DND-41 (cell line): ENCODE data around the gene ACTL9.
A peak's percentile ranks its signal among the peaks of the same experiment; 100 is the strongest.

ENCODE experiments used
- ATAC-seq: fragments of 200-7000 bp; cut with Tn5 transposase; 3 replicates; pipeline ENCODE4 v1.9.1; 2021; ENCODE audit warnings: low read depth; ENCODE audit not compliant: insufficient read depth
- DNase-seq: peaks from one replicate; pipeline ENCODE4 v3.0.0-alpha.2; 2020
- H2AFZ ChIP-seq: 2 replicates; pipeline ENCODE4 v1.6.0; 2012; ENCODE audit warnings: low read depth, low read length
- H3K27ac ChIP-seq: 2 replicates; pipeline ENCODE4 v1.5.1; 2012; ENCODE audit warnings: low read length, inconsistent platforms
- H3K27me3 ChIP-seq: fragments of 200-600 bp; sonication (generic); 2 replicates; pipeline ENCODE4 v1.6.0; 2012; ENCODE audit warnings: low read length, mild to moderate bottlenecking, inconsistent platforms; ENCODE audit not compliant: insufficient read depth, poor library complexity
- H3K36me3 ChIP-seq: 2 replicates; pipeline ENCODE4 v1.5.1; 2012; ENCODE audit warnings: low read length, inconsistent platforms; ENCODE audit not compliant: insufficient read depth
- H3K4me1 ChIP-seq: 2 replicates; pipeline ENCODE4 v1.5.1; 2012; ENCODE audit warnings: mild to moderate bottlenecking, low read length; ENCODE audit not compliant: insufficient read depth
- H3K4me2 ChIP-seq: 2 replicates; pipeline ENCODE4 v1.6.0; 2012; ENCODE audit warnings: mild to moderate bottlenecking, moderate library complexity, low read length, inconsistent platforms; ENCODE audit not compliant: insufficient read depth
- H3K4me3 ChIP-seq, 2 experiments: fragments of 200-600 bp in 1 of 2; shearing (Covaris generic) in 1 of 2; 2 replicates each; pipeline ENCODE4 v1.5.1; 2012 to 2016; ENCODE audit warnings: inconsistent platforms in 2 of 2, low read length in 2 of 2, mild to moderate bottlenecking in 2 of 2, low read depth in 1 of 2, moderate library complexity in 1 of 2
- H3K79me2 ChIP-seq: 2 replicates; pipeline ENCODE4 v1.6.0; 2012; ENCODE audit warnings: low read length, inconsistent platforms; ENCODE audit not compliant: insufficient read depth
- H3K9ac ChIP-seq: 2 replicates; pipeline ENCODE4 v1.6.0; 2012; ENCODE audit warnings: low read depth, mild to moderate bottlenecking, inconsistent platforms, low read length, moderate library complexity
- H3K9me3 ChIP-seq: 2 replicates; pipeline ENCODE4 v1.5.1; 2012; ENCODE audit warnings: low read length, moderate library complexity, mild to moderate bottlenecking, inconsistent platforms; ENCODE audit not compliant: insufficient read depth, severe bottlenecking
- H4K20me1 ChIP-seq: 2 replicates; pipeline ENCODE4 v1.6.0; 2012; ENCODE audit warnings: low read length; ENCODE audit not compliant: insufficient read depth
- CTCF ChIP-seq: IDR thresholded peaks from 2 replicates; pipeline ENCODE4 v1.5.1; 2012; ENCODE audit warnings: borderline replicate concordance, low read length, moderate library complexity, mild to moderate bottlenecking; ENCODE audit not compliant: poor library complexity, severe bottlenecking; ENCODE audit errors: extremely low read depth
- EZH2 ChIP-seq: IDR thresholded peaks from 3 replicates; pipeline ENCODE4 v1.6.1; 2012; ENCODE audit warnings: borderline replicate concordance, low read depth, mild to moderate bottlenecking, moderate library complexity, low read length, inconsistent platforms; ENCODE audit not compliant: severe bottlenecking

Gene ACTL9

GRCh38 chr19:8657869-8658268 is 40.7 kb downstream of the ACTL9 start:
- Histone ChIP-seq H3K4me2 (no peak overlapping the region), H3K4me1 (peaks cover 29% of the 10 kb centered on the region), H4K20me1 (no peaks in the 10 kb centered on the region), H3K79me2 (no peaks in the 10 kb centered on the region), H3K36me3 (no peaks in the 10 kb centered on the region), H3K9ac (no peak overlapping the region), H3K27ac (no peak overlapping the region), H3K4me3 (no peak overlapping the region), H3K27me3 (no peaks in the 10 kb centered on the region), H3K9me3 (no peaks in the 10 kb centered on the region), H2AFZ (no peak overlapping the region)
- no peak for ATAC-seq
- TF ChIP-seq CTCF: no peak
- TF ChIP-seq EZH2: no peak
- DNase-seq: no peak

GRCh38 chr19:8655340-8655709 is 43.3 kb downstream of the ACTL9 start:
- Histone ChIP-seq H3K79me2 (no peaks in the 10 kb centered on the region), H3K9me3 (no peaks in the 10 kb centered on the region), H3K9ac (no peak overlapping the region), H3K4me3 (no peak overlapping the region), H3K4me2 (no peak overlapping the region), H2AFZ (no peak overlapping the region), H4K20me1 (no peaks in the 10 kb centered on the region), H3K4me1 (peaks cover 27% of the 10 kb centered on the region), H3K27me3 (no peaks in the 10 kb centered on the region), H3K36me3 (no peaks in the 10 kb centered on the region), H3K27ac (no peak overlapping the region)
- ATAC-seq: peak; percentile 59
- DNase-seq: peak; percentile 50
- TF ChIP-seq EZH2: no peak
- no peak for TF ChIP-seq CTCF

GRCh38 chr19:8654591-8655339 is 43.8 kb downstream of the ACTL9 start:
- 0 out of 2 replicates have a peak overlapping the region, but pooled peaks have one; percentile 19 for H3K9ac ChIP-seq
- no peaks in the 10 kb centered on the region for H4K20me1 ChIP-seq
- DNase-seq: peak; percentile 73
- no peak overlapping the region for H3K27ac ChIP-seq
- H2AFZ ChIP-seq: peak overlapping the region; percentile 60
- no peaks in the 10 kb centered on the region for H3K27me3 ChIP-seq
- no peaks in the 10 kb centered on the region for H3K79me2 ChIP-seq
- H3K4me2 ChIP-seq: peak overlapping the region; percentile 59
- H3K4me1 ChIP-seq: peaks cover 22% of the 10 kb centered on the region
- no peaks in the 10 kb centered on the region for H3K9me3 ChIP-seq
- peak; percentile 81 for ATAC-seq
- peak overlapping the region in 1 of 2 experiments; percentile 35; a peak in 2 of 4 replicates for H3K4me3 ChIP-seq
- TF ChIP-seq CTCF: peak; percentile 84
- TF ChIP-seq EZH2: no peak
- H3K36me3 ChIP-seq: no peaks in the 10 kb centered on the region
